GM13977 (cell line): ENCODE data around the gene UNCX.
"Not testable (repeated sequence)": the region's sequence is repeated elsewhere in the genome, so short reads cannot be mapped to it uniquely, and the experiment has no call there.

Experiments used
- DNase-seq: peaks from one replicate; pipeline ENCODE4 v3.0.0; 2012; ENCODE audit warnings: low spot score
- CTCF ChIP-seq: IDR thresholded peaks from 2 replicates; pipeline ENCODE4 v1.5.1; 2012; ENCODE audit warnings: mild to moderate bottlenecking, control low read depth; ENCODE audit not compliant: insufficient read depth; ENCODE audit errors: extremely low read depth, missing control alignments
- in situ Hi-C: fragments of 300-500 bp; cut with MboI; formaldehyde crosslinking; loops from one replicate; pipeline ENCODE4 v1.12.0; 2022; ENCODE audit warnings: low sequenced_read_pairs, low pct_unique_long_range_greater_than_20kb, mixed read lengths, inconsistent platforms; ENCODE audit not compliant: unreplicated experiment

UNCX gene

GRCh38 chr7:1210321-1210978 is 22.2 kb upstream of the UNCX start:
- in situ Hi-C loops: no loop called here
- no peak for TF ChIP-seq CTCF
- no peak for DNase-seq

GRCh38 chr7:1210979-1211608 is 21.6 kb upstream of the UNCX start:
- in situ Hi-C loops: no loop called here
- no peak for DNase-seq
- TF ChIP-seq CTCF: no peak

GRCh38 chr7:1211611-1212010 is 21.1 kb upstream of the UNCX start:
- no peak for TF ChIP-seq CTCF
- in situ Hi-C loops: no loop called here
- DNase-seq: no peak

- DNase-seq, in situ Hi-C loops: not testable (repeated sequence)
Measured at GRCh38 chr7:1212025-1212424, 20.6 kb upstream of the UNCX start.

- in situ Hi-C loops: no loop called here
- DNase-seq: no peak
- TF ChIP-seq CTCF: no peak
Measured at GRCh38 chr7:1214516-1214915, 18.2 kb upstream of the UNCX start.

- TF ChIP-seq CTCF: no peak
- no peak for DNase-seq
- in situ Hi-C loops: no loop called here
Measured at GRCh38 chr7:1218541-1219165, 14.0 kb upstream of the UNCX start.

- TF ChIP-seq CTCF: no peak
- in situ Hi-C loops: no loop called here
- DNase-seq: no peak
Measured at GRCh38 chr7:1219498-1219897, 13.2 kb upstream of the UNCX start.
